B cell (primary cell): ENCODE measurements around the gene ITGB7. TPM values are rescaled to one million over a fixed set of nuclear protein-coding genes. Genes with fewer than 3 reads are reported as not detected.

Experiments used
- ATAC-seq: fragments of 200-7000 bp; cut with Tn5 transposase; one replicate; pipeline ENCODE4 v1.10.0; 2021; ENCODE audit warnings: low read depth, mild to moderate bottlenecking, moderate number of reproducible peaks, moderate library complexity
- CTCF ChIA-PET: fragments of 350-600 bp; sonication (Branson Sonifier 250); formaldehyde crosslinking; loops from one replicate; lab custom pipeline; 2021; ENCODE audit warnings: antibody characterized with exemption, inconsistent platforms; lab: Charles Lee
- POLR2A ChIA-PET: fragments of 350-600 bp; sonication (Branson Sonifier 250); formaldehyde crosslinking; loops from one replicate; lab custom pipeline; 2021; ENCODE audit warnings: antibody characterized with exemption; lab: Charles Lee
- DNase-seq: peaks from one replicate; pipeline ENCODE4 v3.0.0; 2013
- H2AFZ ChIP-seq: 2 replicates; pipeline ENCODE4 v1.6.1; 2012; ENCODE audit warnings: mild to moderate bottlenecking, low read depth, low read length; ENCODE audit not compliant: insufficient read depth, poor library complexity, severe bottlenecking
- H3K27ac ChIP-seq, 2 donors: 1 replicate in 1 of 2; 2 replicates in 1 of 2; pipeline ENCODE4 v1.5.1; 2012 to 2013; ENCODE audit warnings: low read length in 2 of 2, mild to moderate bottlenecking in 2 of 2, moderate library complexity in 1 of 2
- H3K27me3 ChIP-seq, 4 experiments: fragments of 200-600 bp in 1 of 4; sonication (generic) in 1 of 4; replicated peaks in 1 of 4; 1 replicate in 2 of 4; 2 replicates in 2 of 4; pipeline versions ENCODE4 v1.6.1 to v1.7.0; 2013 to 2016; ENCODE audit warnings: low read length in 3 of 4, mild to moderate bottlenecking in 2 of 4, mixed read lengths in 1 of 4, moderate library complexity in 1 of 4; ENCODE audit not compliant: insufficient read depth in 4 of 4, control insufficient read depth in 3 of 4; ENCODE audit errors: control extremely low read depth in 1 of 4
- H3K36me3 ChIP-seq, 2 experiments: replicated peaks in 1 of 2; 1 replicate in 1 of 2; 2 replicates in 1 of 2; pipeline versions ENCODE4 v1.6.1 to v1.7.1; 2013; ENCODE audit warnings: low read length in 1 of 2; ENCODE audit not compliant: insufficient read depth in 2 of 2, control insufficient read depth in 1 of 2; ENCODE audit errors: control extremely low read depth in 1 of 2, extremely low read depth in 1 of 2
- H3K4me1 ChIP-seq, 2 donors: fragments of 200-600 bp in 1 of 2; sonication (generic) in 1 of 2; 1 replicate in 1 of 2; 2 replicates in 1 of 2; pipeline versions ENCODE4 v1.5.1 to v1.6.1; 2013 to 2017; ENCODE audit warnings: low read length in 2 of 2; ENCODE audit not compliant: control insufficient read depth in 2 of 2, insufficient read depth in 2 of 2
- H3K4me2 ChIP-seq: replicated peaks from 2 replicates; pipeline ENCODE3; 2012; ENCODE audit warnings: mild to moderate bottlenecking, low read depth, low read length; ENCODE audit not compliant: poor library complexity, severe bottlenecking
- H3K4me3 ChIP-seq, 5 experiments: fragments of 200-600 bp in 1 of 5; sonication (generic) in 1 of 5; 1 replicate in 3 of 5; 2 replicates in 2 of 5; pipeline versions ENCODE4 v1.5.1 to v1.7.0; 2011 to 2016; ENCODE audit warnings: low read length in 4 of 5, mild to moderate bottlenecking in 4 of 5, low read depth in 2 of 5, control low read depth in 1 of 5, moderate library complexity in 1 of 5; ENCODE audit not compliant: insufficient read depth in 1 of 5; ENCODE audit errors: control extremely low read depth in 1 of 5, extremely low read depth in 1 of 5
- H3K79me2 ChIP-seq: fragments of 200-600 bp; sonication (generic); one replicate; pipeline ENCODE4 v1.6.0; 2016; ENCODE audit warnings: low read length; ENCODE audit not compliant: control insufficient read depth, insufficient read depth
- H3K9ac ChIP-seq: fragments of 200-600 bp; sonication (generic); 2 replicates; pipeline ENCODE4 v1.6.1; 2017; ENCODE audit warnings: mild to moderate bottlenecking, low read length, moderate library complexity
- H3K9me3 ChIP-seq, 3 donors: one replicate each; pipeline versions ENCODE4 v1.6.1 to v1.7.1; 2013; ENCODE audit warnings: low read length in 2 of 3; ENCODE audit not compliant: control insufficient read depth in 2 of 3, insufficient read depth in 1 of 3; ENCODE audit errors: control extremely low read depth in 1 of 3
- H4K20me1 ChIP-seq: 2 replicates; pipeline ENCODE4 v1.6.0; 2012; ENCODE audit warnings: mild to moderate bottlenecking, low read length; ENCODE audit not compliant: insufficient read depth, control insufficient read depth, poor library complexity, severe bottlenecking
- H3K27ac Mint-ChIP-seq: one replicate; pipeline ENCODE4 v1.8.0; 2021; ENCODE audit warnings: mixed read lengths
- H3K27me3 Mint-ChIP-seq: one replicate; pipeline ENCODE4 v1.8.0; 2021; ENCODE audit warnings: mixed read lengths
- H3K4me1 Mint-ChIP-seq: one replicate; pipeline ENCODE4 v1.8.0; 2021; ENCODE audit warnings: mixed read lengths
- H3K4me3 Mint-ChIP-seq: one replicate; pipeline ENCODE4 v1.8.0; 2021; ENCODE audit warnings: mixed read lengths
- H3K9me3 Mint-ChIP-seq: one replicate; pipeline ENCODE4 v1.8.0; 2022; ENCODE audit warnings: mixed read lengths; ENCODE audit not compliant: insufficient read depth
- EZH2 ChIP-seq: IDR thresholded peaks from 2 replicates; pipeline ENCODE4 v1.6.1; 2012; ENCODE audit warnings: borderline replicate concordance, low read depth, mild to moderate bottlenecking, moderate library complexity, low read length; ENCODE audit not compliant: insufficient read depth, poor library complexity, severe bottlenecking
- WGBS: methylation state at CpG from one replicate; pipeline ENCODE4 v1.1.5; 2013; ENCODE audit warnings: missing lambda C conversion rate; ENCODE audit not compliant: insufficient coverage; 5-methylcytosine and 5-hydroxymethylcytosine counted together
- intact Hi-C: fragments of 100-400 bp; cut with micrococcal nuclease; formaldehyde crosslinking; loops from one replicate; pipeline ENCODE4 v1.10.0; 2022
- polyA plus RNA-seq: library from polyadenylated mRNA; depleted of rRNA; stranded (reverse); fragments of >200 nt; gene quantifications from 2 replicates; pipeline ENCODE4 v1.2.3, GENCODE V29; 2012
- total RNA-seq, 2 donors: library from RNA; stranded (reverse); fragments of 120-200 nt in 1 of 2; gene quantifications; 1 replicate in 1 of 2; 2 replicates in 1 of 2; pipeline versions ENCODE4 v1.2.3 to v1.2.4, GENCODE V29; 2013 to 2022
- TF ChIP-seq, protein P1 (sequence below): fragments of 200-600 bp; IDR thresholded peaks from one replicate; pipeline ENCODE4 v1.8.0; 2022; ENCODE audit warnings: antibody characterized with exemption, mild to moderate bottlenecking

ITGB7 gene
- total and polyA plus RNA-seq, 2 donors (not counting 1 experiment from before 2014, with no cell fraction given) = 199 to 265 TPM

DNA sequence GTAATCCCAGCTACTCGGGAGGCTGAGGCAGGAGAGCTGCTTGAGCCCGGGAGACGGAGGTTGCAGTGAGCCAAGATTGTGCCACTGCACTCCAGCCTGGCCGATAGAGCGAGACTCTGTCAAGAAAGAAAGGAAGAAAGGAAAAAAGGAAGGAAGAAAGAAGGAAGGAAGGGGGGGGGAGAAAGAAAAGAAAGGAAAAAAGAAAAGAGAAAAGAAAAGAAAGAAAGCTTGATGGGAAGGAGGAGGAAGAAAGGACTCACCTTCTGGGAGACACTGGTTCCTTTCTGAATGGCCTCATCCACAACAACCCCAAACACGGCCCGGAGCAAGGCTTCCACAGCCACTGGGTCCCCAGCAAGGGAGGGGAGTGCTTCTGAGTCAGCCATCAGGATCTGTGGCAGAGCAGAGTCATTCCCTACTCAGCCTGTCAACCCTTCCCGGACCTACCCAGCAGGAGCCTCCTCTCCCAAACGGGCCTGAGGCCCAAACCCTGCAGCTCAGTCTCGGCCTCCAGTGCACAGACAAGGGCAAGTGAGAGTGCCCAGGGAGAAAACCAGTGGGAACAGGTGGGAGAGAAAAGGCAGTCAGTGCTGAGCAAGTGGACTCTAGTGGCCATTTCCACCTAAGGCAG is 33.9 kb downstream of the ITGB7 start:
- ATAC-seq (no peak), DNase-seq (no peak)
- Histone ChIP-seq H3K27me3 (no peaks in the 10 kb centered on the region), H3K4me2 (no peak overlapping the region), H3K36me3 (peaks cover 0 to 3% of the 10 kb centered on the region in 2 experiments), H3K9me3 (no peaks in the 10 kb centered on the region), H3K4me3 (no peak overlapping the region), H2AFZ (no peak overlapping the region), H4K20me1 (no peaks in the 10 kb centered on the region), H3K4me1 (no peaks in the 10 kb centered on the region), H3K79me2 (peaks cover 15% of the 10 kb centered on the region), H3K9ac (no peak overlapping the region), H3K27ac (no peak overlapping the region)
- H3K27ac Mint-ChIP-seq = no peak overlapping the region
- no peaks in the 10 kb centered on the region for H3K4me1 Mint-ChIP-seq
- 98% methylated on average over 7 of the region's 10 CpGs for WGBS
- ChIA-PET CTCF (interaction anchor here (2.2 to 2.9 kb wide), 2 partner anchors 13 to 25 kb away, joined by 7 to 12 read pairs; no protein-coding TSS in a partner anchor), POLR2A (no interaction called here)
- H3K9me3 Mint-ChIP-seq = no peaks in the 10 kb centered on the region
- H3K27me3 Mint-ChIP-seq = no peaks in the 10 kb centered on the region
- intact Hi-C loops = no loop called here
- TF ChIP-seq EZH2 = no peak
- TF ChIP-seq, protein P1, sequence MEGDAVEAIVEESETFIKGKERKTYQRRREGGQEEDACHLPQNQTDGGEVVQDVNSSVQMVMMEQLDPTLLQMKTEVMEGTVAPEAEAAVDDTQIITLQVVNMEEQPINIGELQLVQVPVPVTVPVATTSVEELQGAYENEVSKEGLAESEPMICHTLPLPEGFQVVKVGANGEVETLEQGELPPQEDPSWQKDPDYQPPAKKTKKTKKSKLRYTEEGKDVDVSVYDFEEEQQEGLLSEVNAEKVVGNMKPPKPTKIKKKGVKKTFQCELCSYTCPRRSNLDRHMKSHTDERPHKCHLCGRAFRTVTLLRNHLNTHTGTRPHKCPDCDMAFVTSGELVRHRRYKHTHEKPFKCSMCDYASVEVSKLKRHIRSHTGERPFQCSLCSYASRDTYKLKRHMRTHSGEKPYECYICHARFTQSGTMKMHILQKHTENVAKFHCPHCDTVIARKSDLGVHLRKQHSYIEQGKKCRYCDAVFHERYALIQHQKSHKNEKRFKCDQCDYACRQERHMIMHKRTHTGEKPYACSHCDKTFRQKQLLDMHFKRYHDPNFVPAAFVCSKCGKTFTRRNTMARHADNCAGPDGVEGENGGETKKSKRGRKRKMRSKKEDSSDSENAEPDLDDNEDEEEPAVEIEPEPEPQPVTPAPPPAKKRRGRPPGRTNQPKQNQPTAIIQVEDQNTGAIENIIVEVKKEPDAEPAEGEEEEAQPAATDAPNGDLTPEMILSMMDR = no peak
- H3K4me3 Mint-ChIP-seq = no peak overlapping the region

DNA sequence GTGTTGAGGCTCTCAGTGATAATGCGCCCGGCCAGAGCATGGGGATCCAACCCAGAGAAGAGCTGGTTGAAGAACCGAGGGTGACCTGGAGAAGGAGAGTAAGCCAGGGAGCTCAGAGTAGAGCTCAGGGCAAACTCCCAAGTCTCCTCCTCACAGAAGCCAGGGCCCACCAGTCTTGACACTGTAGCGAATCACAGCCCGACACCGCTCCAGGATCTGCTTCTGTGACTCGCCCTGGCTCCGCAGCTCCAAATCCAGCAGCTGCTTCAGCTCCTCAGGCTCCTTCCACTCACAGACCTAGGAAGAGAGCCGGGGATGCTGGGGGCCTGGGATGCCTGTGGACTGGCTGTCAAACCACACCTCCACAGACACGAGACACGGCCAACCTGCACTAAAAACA is 34.7 kb downstream of the ITGB7 start:
- H3K4me3 ChIP-seq = no peak overlapping the region
- Mint-ChIP-seq H3K4me1 (no peaks in the 10 kb centered on the region), H3K9me3 (no peaks in the 10 kb centered on the region), H3K27me3 (no peaks in the 10 kb centered on the region), H3K4me3 (no peak overlapping the region), H3K27ac (no peak overlapping the region)
- WGBS = 98% methylated on average over 11 of the region's 11 CpGs
- ATAC-seq (no peak), DNase-seq (no peak)
- intact Hi-C loops = no loop called here
- TF ChIP-seq, protein P1 = no peak
- TF ChIP-seq EZH2 = no peak
- H3K27ac ChIP-seq = no peak overlapping the region
- CTCF ChIA-PET = interaction anchor here (0.6 to 2.2 kb wide), 2 partner anchors 25 to 101 kb away, joined by 3 to 7 read pairs; no protein-coding TSS in a partner anchor
- POLR2A ChIA-PET = no interaction called here
- H3K4me1 ChIP-seq = no peaks in the 10 kb centered on the region
- H3K9ac ChIP-seq = no peak overlapping the region
- no peak overlapping the region for H3K4me2 ChIP-seq
- H3K36me3 ChIP-seq = peaks cover 0 to 3% of the 10 kb centered on the region in 2 experiments
- no peaks in the 10 kb centered on the region for H3K27me3 ChIP-seq
- H2AFZ ChIP-seq = no peak overlapping the region
- no peaks in the 10 kb centered on the region for H3K9me3 ChIP-seq
- peaks cover 12% of the 10 kb centered on the region for H3K79me2 ChIP-seq
- no peaks in the 10 kb centered on the region for H4K20me1 ChIP-seq
